Epidermal melanocyte (primary cell): Measurements from ENCODE around the gene HHLA2.
"Not testable (repeated sequence)": the region's sequence is repeated elsewhere in the genome, so short reads cannot be mapped to it uniquely, and the experiment has no call there.

Experiments
- DNase-seq: peaks from one replicate; pipeline ENCODE4 v3.0.0; 2011; ENCODE audit warnings: low spot score; ENCODE audit not compliant: insufficient read length

HHLA2 gene

GRCh38 chr3:108342837-108343486 lies 46.6 kb downstream of the HHLA2 start:
- no peak for DNase-seq

GRCh38 chr3:108343491-108343890 lies 47.1 kb downstream of the HHLA2 start:
- no peak for DNase-seq

GRCh38 chr3:108345492-108346205 lies 49.3 kb downstream of the HHLA2 start:
- DNase-seq, result no peak

GRCh38 chr3:108346301-108347227 lies 50.2 kb downstream of the HHLA2 start:
- no peak for DNase-seq

GRCh38 chr3:108352176-108352575 lies 55.8 kb downstream of the HHLA2 start:
- no peak for DNase-seq

- no peak for DNase-seq
Measured at GRCh38 chr3:108354562-108354961, 58.2 kb downstream of the HHLA2 start.

GRCh38 chr3:108357042-108357441 lies 60.7 kb downstream of the HHLA2 start:
- no peak for DNase-seq

GRCh38 chr3:108359011-108359410 lies 62.7 kb downstream of the HHLA2 start:
- no peak for DNase-seq

- DNase-seq, result no peak
Measured at GRCh38 chr3:108376026-108376425, 79.7 kb downstream of the HHLA2 start.

- no peak for DNase-seq
Measured at GRCh38 chr3:108377384-108377783, 81.0 kb downstream of the HHLA2 start.

GRCh38 chr3:108378153-108378951 lies 82.0 kb downstream of the HHLA2 start:
- DNase-seq, result no peak

- DNase-seq, result not testable (repeated sequence)
Measured at GRCh38 chr3:108378952-108379342, 82.6 kb downstream of the HHLA2 start.

- no peak for DNase-seq
Measured at GRCh38 chr3:108380128-108380795, 83.9 kb downstream of the HHLA2 start.

GRCh38 chr3:108381529-108382140 lies 85.3 kb downstream of the HHLA2 start:
- no peak for DNase-seq

GRCh38 chr3:108383306-108383705 lies 87.0 kb downstream of the HHLA2 start:
- DNase-seq, result no peak

- DNase-seq, result no peak
Measured at GRCh38 chr3:108387063-108387462, 90.7 kb downstream of the HHLA2 start.

- no peak for DNase-seq
Measured at GRCh38 chr3:108388136-108389132, 92.1 kb downstream of the HHLA2 start.

- DNase-seq, result no peak
Measured at GRCh38 chr3:108389372-108389771, 93.0 kb downstream of the HHLA2 start.
